Mammary epithelial cell (primary cell): Measurements from ENCODE around the gene TBXAS1.

Experiments
- EZH2 ChIP-seq: IDR thresholded peaks from 2 replicates; pipeline ENCODE4 v1.6.1; 2012; ENCODE audit warnings: low read length, inconsistent platforms, borderline replicate concordance
- TF ChIP-seq, protein P1 (sequence below), 2 donors: IDR thresholded peaks in 1 of 2; conservative IDR thresholded peaks in 1 of 2; 2 replicates each; pipeline ENCODE4 v1.5.1; 2011 to 2012; ENCODE audit warnings: inconsistent platforms in 2 of 2, low read length in 2 of 2, mild to moderate bottlenecking in 2 of 2, control low read depth in 1 of 2, low read depth in 1 of 2; ENCODE audit not compliant: insufficient read depth in 1 of 2; ENCODE audit errors: extremely low read depth in 1 of 2

DNA sequence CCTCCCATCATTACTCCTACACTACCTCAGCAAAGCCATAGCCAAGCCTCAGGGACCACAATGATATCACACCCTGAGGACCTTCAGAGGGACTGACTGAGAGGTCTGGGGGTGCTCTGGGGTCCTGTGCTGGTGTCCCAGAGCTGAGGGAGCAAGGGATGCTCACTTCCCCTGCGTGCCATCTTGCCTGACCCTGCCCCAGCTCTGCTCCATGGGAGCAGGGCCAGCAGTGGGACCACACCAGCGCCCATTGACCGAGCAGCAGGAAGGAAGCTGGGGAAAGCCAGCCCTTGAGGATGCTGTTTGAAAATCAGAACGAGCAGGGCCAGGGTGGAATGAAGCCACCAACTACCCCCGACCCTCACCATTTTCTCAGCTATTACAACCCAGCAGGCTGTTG is 130.7 kb downstream of the TBXAS1 start:
- TF ChIP-seq, protein P1, sequence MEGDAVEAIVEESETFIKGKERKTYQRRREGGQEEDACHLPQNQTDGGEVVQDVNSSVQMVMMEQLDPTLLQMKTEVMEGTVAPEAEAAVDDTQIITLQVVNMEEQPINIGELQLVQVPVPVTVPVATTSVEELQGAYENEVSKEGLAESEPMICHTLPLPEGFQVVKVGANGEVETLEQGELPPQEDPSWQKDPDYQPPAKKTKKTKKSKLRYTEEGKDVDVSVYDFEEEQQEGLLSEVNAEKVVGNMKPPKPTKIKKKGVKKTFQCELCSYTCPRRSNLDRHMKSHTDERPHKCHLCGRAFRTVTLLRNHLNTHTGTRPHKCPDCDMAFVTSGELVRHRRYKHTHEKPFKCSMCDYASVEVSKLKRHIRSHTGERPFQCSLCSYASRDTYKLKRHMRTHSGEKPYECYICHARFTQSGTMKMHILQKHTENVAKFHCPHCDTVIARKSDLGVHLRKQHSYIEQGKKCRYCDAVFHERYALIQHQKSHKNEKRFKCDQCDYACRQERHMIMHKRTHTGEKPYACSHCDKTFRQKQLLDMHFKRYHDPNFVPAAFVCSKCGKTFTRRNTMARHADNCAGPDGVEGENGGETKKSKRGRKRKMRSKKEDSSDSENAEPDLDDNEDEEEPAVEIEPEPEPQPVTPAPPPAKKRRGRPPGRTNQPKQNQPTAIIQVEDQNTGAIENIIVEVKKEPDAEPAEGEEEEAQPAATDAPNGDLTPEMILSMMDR (conservative IDR thresholded peaks at IDR 0.05 in 1 of 2, IDR thresholded peaks at IDR 0.05 in 1 of 2; ENCODE audit: extremely low read depth in 1 of 2, insufficient read depth in 1 of 2, low read depth in 1 of 2, low read length in 2 of 2), result no peak
- TF ChIP-seq EZH2, result no peak
